ENCODE results near the gene OVCA2. TPM values are rescaled to one million over a fixed set of nuclear protein-coding genes. Genes with fewer than 3 reads are reported as not detected.

The OVCA2 gene
- 66.3 and 73.1 TPM in 2 replicates for polyA plus RNA-seq (2011; rRNA removed)
- polyA plus RNA-seq (2012; cell fraction: cytosol; rRNA removed): 77.8 and 108 TPM in 2 replicates
- polyA plus RNA-seq (2012; cell fraction: nucleus; rRNA removed): 46.6 and 48.1 TPM in 2 replicates
- polyA plus RNA-seq (2017; fragmentation: RNase III; extraction: RNeasy Plus Mini Kit Qiagen cat#74134 plus additional on column Dnase treatment): 54.3 to 56.6 TPM (median 54.6 TPM) in 3 replicates
- polyA minus RNA-seq (2011; rRNA and poly(A)+ RNA removed): 60.6 and 72.6 TPM in 2 replicates

- Histone ChIP-seq H3K4me1 (peaks cover 24% of the 10 kb centered on the region), H3K4me2 (peak within 1 kb of the TSS; percentile 96), H3K4me3 (peak within 1 kb of the TSS; percentile 85), H3K27ac (peak within 1 kb of the TSS; percentile 93 to 99), H3K9me3 (no peaks in the 10 kb centered on the region)
- WGBS (ENCODE audit: missing lambda C conversion rate): 2% methylated on average over 51 of the region's 93 CpGs
- ChIA-PET CTCF (interaction anchor here (0.9 to 16.1 kb wide), 18 partner anchors 15 to 329 kb away, joined by 3 to 224 read pairs (median 5); partner anchors contain the start of genes DPH1, HIC1 and RTN4RL1), POLR2A (interaction anchor here (1.2 kb wide), 1 partner anchor 132 kb away, joined by 4 read pairs; no protein-coding TSS in a partner anchor)
- peak; percentile 82 to 91 for ATAC-seq
- DNase-seq (ENCODE audit: low read depth in 1 of 2, low spot score in 1 of 2): peak; percentile 94 to 96
- peak; percentile 86 for FAIRE-seq
- TF ChIP-seq CHD2 (IDR thresholded peaks at IDR 0.05; ENCODE audit: low read length, partially characterized antibody): no peak
- TF ChIP-seq RFX5 (IDR thresholded peaks at IDR 0.05): peak; percentile 72; the same call in 1 of the 2 replicates
- TF ChIP-seq REST (IDR thresholded peaks at IDR 0.05): peak; percentile 21; the same call in 1 of the 2 replicates
- TF ChIP-seq JUN (IDR thresholded peaks at IDR 0.05): peak; percentile 90 to 97
- TF ChIP-seq KDM5A (IDR thresholded peaks at IDR 0.05): peak; percentile 82
- peak; percentile 92 for TF ChIP-seq POLR2AphosphoS2 (conservative IDR thresholded peaks at IDR 0.05; ENCODE audit: low read length)
- peak; percentile 56 to 61 for TF ChIP-seq RAD21 (conservative IDR thresholded peaks at IDR 0.05 in 1 of 2, IDR thresholded peaks at IDR 0.05 in 1 of 2)
- TF ChIP-seq BCL3 (IDR thresholded peaks at IDR 0.05): peak; percentile 79; the same call in 1 of the 3 replicates
- TF ChIP-seq PHF8 (IDR thresholded peaks at IDR 0.05; ENCODE audit: borderline replicate concordance, low read depth): peak; percentile 94
- TF ChIP-seq MAFK (IDR thresholded peaks at IDR 0.05; ENCODE audit: partially characterized antibody): no peak
- TF ChIP-seq POLR2A (IDR thresholded peaks at IDR 0.05; ENCODE audit: low read length): peak; percentile 71
- TF ChIP-seq MAX (IDR thresholded peaks at IDR 0.05): peak; percentile 71
- no peak for TF ChIP-seq EHMT2 (IDR thresholded peaks at IDR 0.05; ENCODE audit: low read depth)
- peak; percentile 81; the same call in 1 of the 2 replicates for TF ChIP-seq HMGXB4 (CRISPR knock-in tag; IDR thresholded peaks at IDR 0.05; ENCODE audit: borderline replicate concordance)
- no peak for TF ChIP-seq BHLHE40 (IDR thresholded peaks at IDR 0.05; ENCODE audit: low read depth, low read length)
- TF ChIP-seq E2F6 (IDR thresholded peaks at IDR 0.05; ENCODE audit: borderline replicate concordance, low read depth): peak; percentile 35; the same call in 1 of the 2 replicates
- no peak for TF ChIP-seq HOXB13 (CRISPR knock-in tag; IDR thresholded peaks at IDR 0.05; ENCODE audit: low read depth)
- peak; percentile 34; the same call in 1 of the 2 replicates for TF ChIP-seq GATA3 (IDR thresholded peaks at IDR 0.05; ENCODE audit: borderline replicate concordance)
- peak; percentile 55; the same call in 2 of the 3 replicates for TF ChIP-seq SMC3 (IDR thresholded peaks at IDR 0.05)
- TF ChIP-seq CTCF (IDR thresholded peaks at IDR 0.05): peak; percentile 47
- peak; percentile 59 for TF ChIP-seq TFCP2L1 (CRISPR knock-in tag; IDR thresholded peaks at IDR 0.05)
- peak; percentile 64; the same call in 1 of the 2 replicates for TF ChIP-seq FOSB (CRISPR knock-in tag; IDR thresholded peaks at IDR 0.05)
- TF ChIP-seq MYC (IDR thresholded peaks at IDR 0.05; ENCODE audit: borderline replicate concordance, low read length): no peak; the same call in 1 of the 2 replicates
- peak; percentile 63; the same call in 1 of the 2 replicates for TF ChIP-seq PBX3 (IDR thresholded peaks at IDR 0.05)
- no peak for TF ChIP-seq ESRRA (IDR thresholded peaks at IDR 0.05; ENCODE audit: borderline replicate concordance, low read length)
Observed at GRCh38 chr17:2041561-2042389, at the start of gene OVCA2. TSS of gene OVCA2 (plus strand) at chr17:2042022. CDS start at chr17:2042048, 26 bp downstream.

Measured in A549 (cell line).